ENCODE results near the gene MBD4. TPM values are rescaled to one million over a fixed set of nuclear protein-coding genes. Genes with fewer than 3 reads are reported as not detected.

The MBD4 gene
- polyA plus RNA-seq, 1 donor (not counting 4 experiments of a cell fraction or from before 2014, with no cell fraction given) = 35.0 TPM

GRCh38 chr3:129446926-129447325 is 7.2 kb upstream of the MBD4 start:
- Histone ChIP-seq H4K20me1 (ENCODE audit: control insufficient read depth, extremely low read depth, insufficient read depth, low read length) (no peaks in the 10 kb centered on the region), H3K4me2 (ENCODE audit: control insufficient read depth, extremely low read depth, insufficient read depth, low read depth, low read length) (no peak overlapping the region), H3K27me3 (ENCODE audit: control insufficient read depth, extremely low read depth, insufficient read depth, low read length) (no peaks in the 10 kb centered on the region), H3K79me2 (ENCODE audit: control insufficient read depth, insufficient read depth, low read length) (no peaks in the 10 kb centered on the region), H3K27ac (ENCODE audit: control insufficient read depth, insufficient read depth, low read length) (no peak overlapping the region), H3K4me1 (ENCODE audit: control insufficient read depth, extremely low read depth, insufficient read depth, low read length) (peaks cover 8% of the 10 kb centered on the region), H2AFZ (ENCODE audit: control insufficient read depth, low read length) (no peak overlapping the region), H3K4me3 (ENCODE audit: control insufficient read depth in 2 of 3, extremely low read depth in 1 of 3, insufficient read depth in 2 of 3, low read depth in 1 of 3, low read length in 3 of 3) (no peak overlapping the region), H3K9ac (ENCODE audit: control insufficient read depth, extremely low read depth, insufficient read depth, low read length) (no peak overlapping the region), H3K9me3 (ENCODE audit: control insufficient read depth, low read depth, low read length) (no peaks in the 10 kb centered on the region), H3K9me1 (ENCODE audit: control insufficient read depth, extremely low read depth, insufficient read depth, low read length) (no peaks in the 10 kb centered on the region), H3K36me3 (ENCODE audit: control insufficient read depth in 2 of 2, extremely low read depth in 1 of 2, insufficient read depth in 2 of 2, low read length in 2 of 2) (no peaks in the 10 kb centered on the region)
- dilution Hi-C loops (cut with MboI; ENCODE audit: extremely low pct_ligation_motif_present, low sequenced_read_pairs) = no loop called here
- no peak for TF ChIP-seq CTCF (optimal IDR thresholded peaks at IDR 0.05 in 1 of 3, IDR thresholded peaks at IDR 0.05 in 1 of 3, conservative IDR thresholded peaks at IDR 0.05 in 1 of 3; ENCODE audit: extremely low read depth in 1 of 3, insufficient read depth in 2 of 3, low read length in 3 of 3)
- TF ChIP-seq EZH2 (IDR thresholded peaks at IDR 0.05; ENCODE audit: low read length) = no peak
- FAIRE-seq (no peak), DNase-seq (ENCODE audit: low read depth, low spot score) (no peak)

- dilution Hi-C loops (cut with MboI; ENCODE audit: extremely low pct_ligation_motif_present, low sequenced_read_pairs) = no loop called here
- Histone ChIP-seq H3K9me3 (ENCODE audit: control insufficient read depth, low read depth, low read length) (no peaks in the 10 kb centered on the region), H3K27me3 (ENCODE audit: control insufficient read depth, extremely low read depth, insufficient read depth, low read length) (no peaks in the 10 kb centered on the region), H3K79me2 (ENCODE audit: control insufficient read depth, insufficient read depth, low read length) (no peaks in the 10 kb centered on the region), H3K4me1 (ENCODE audit: control insufficient read depth, extremely low read depth, insufficient read depth, low read length) (peaks cover 15% of the 10 kb centered on the region), H3K4me3 (ENCODE audit: control insufficient read depth in 2 of 3, extremely low read depth in 1 of 3, insufficient read depth in 2 of 3, low read depth in 1 of 3, low read length in 3 of 3) (no peak overlapping the region), H3K4me2 (ENCODE audit: control insufficient read depth, extremely low read depth, insufficient read depth, low read depth, low read length) (no peak overlapping the region), H4K20me1 (ENCODE audit: control insufficient read depth, extremely low read depth, insufficient read depth, low read length) (no peaks in the 10 kb centered on the region), H3K36me3 (ENCODE audit: control insufficient read depth in 2 of 2, extremely low read depth in 1 of 2, insufficient read depth in 2 of 2, low read length in 2 of 2) (no peaks in the 10 kb centered on the region), H3K9ac (ENCODE audit: control insufficient read depth, extremely low read depth, insufficient read depth, low read length) (no peak overlapping the region), H2AFZ (ENCODE audit: control insufficient read depth, low read length) (no peak overlapping the region), H3K27ac (ENCODE audit: control insufficient read depth, insufficient read depth, low read length) (no peak overlapping the region), H3K9me1 (ENCODE audit: control insufficient read depth, extremely low read depth, insufficient read depth, low read length) (no peaks in the 10 kb centered on the region)
- FAIRE-seq (no peak), DNase-seq (ENCODE audit: low read depth, low spot score) (no peak)
- TF ChIP-seq EZH2 (IDR thresholded peaks at IDR 0.05; ENCODE audit: low read length) (no peak), CTCF (optimal IDR thresholded peaks at IDR 0.05 in 1 of 3, IDR thresholded peaks at IDR 0.05 in 1 of 3, conservative IDR thresholded peaks at IDR 0.05 in 1 of 3; ENCODE audit: extremely low read depth in 1 of 3, insufficient read depth in 2 of 3, low read length in 3 of 3) (no peak)
Observed at GRCh38 chr3:129445471-129445870, 5.7 kb upstream of the MBD4 start.
